Loucy (cell line): Measurements from ENCODE around the gene PCDHGA1.
A peak's percentile ranks its signal among the peaks of the same experiment; 100 is the strongest.

Source experiments
- CTCF ChIP-seq: fragments of 200-600 bp; sonication (generic); conservative IDR thresholded peaks from 2 replicates; pipeline ENCODE4 v1.5.1; 2014; ENCODE audit warnings: mild to moderate bottlenecking, antibody characterized with exemption, low read length
- EZH2phosphoT487 ChIP-seq: fragments of 200-600 bp; IDR thresholded peaks from 2 replicates; pipeline ENCODE4 v1.6.1; 2018; ENCODE audit warnings: antibody characterized with exemption, mild to moderate bottlenecking, moderate library complexity, borderline replicate concordance

- TF ChIP-seq CTCF (peak; percentile 56), EZH2phosphoT487 (no peak)
Measured at GRCh38 chr5:141392429-141393198, 62.3 kb downstream of the PCDHGA1 start, which contains the start of gene PCDHGA8.
